NCI-H187 (cell line): ENCODE measurements around the gene MLLT10.
"Not testable (repeated sequence)": the region's sequence is repeated elsewhere in the genome, so short reads cannot be mapped to it uniquely, and the experiment has no call there.

Experiments
- DNase-seq, 2 experiments: peaks; one replicate each; lab custom pipeline; 2025; lab: John Stamatoyannopoulos, UW

Gene MLLT10

GRCh38 chr10:21700474-21700873 is 166.4 kb downstream of the MLLT10 start:
- no peak for DNase-seq

DNA sequence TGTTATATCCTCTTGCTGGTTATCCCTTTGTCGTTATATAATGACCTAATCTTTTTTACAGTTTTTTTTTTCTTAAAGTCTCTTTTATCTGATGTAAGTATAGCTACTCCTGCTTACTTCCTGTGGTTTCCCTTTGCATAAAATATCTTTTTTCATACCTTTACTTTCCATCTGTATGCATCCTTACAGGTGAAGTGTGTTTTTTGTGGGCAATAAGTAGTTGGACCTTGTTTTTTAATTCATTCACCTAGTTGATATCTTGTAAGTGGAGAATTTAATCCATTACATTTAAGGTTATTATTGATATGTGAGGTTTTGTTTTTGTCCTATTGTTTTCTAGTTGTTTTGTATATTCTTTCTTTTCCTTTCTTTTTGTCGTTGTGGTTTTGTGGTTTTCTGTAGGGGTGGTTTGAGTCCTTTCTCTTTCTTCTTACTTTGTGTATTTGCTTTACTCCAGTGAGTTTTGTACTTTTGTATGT is 168.6 kb downstream of the MLLT10 start:
- DNase-seq, result no peak

GRCh38 chr10:21705142-21705827 is 171.3 kb downstream of the MLLT10 start:
- no peak for DNase-seq

- no peak for DNase-seq
Measured at GRCh38 chr10:21705828-21706176, 171.8 kb downstream of the MLLT10 start.

DNA sequence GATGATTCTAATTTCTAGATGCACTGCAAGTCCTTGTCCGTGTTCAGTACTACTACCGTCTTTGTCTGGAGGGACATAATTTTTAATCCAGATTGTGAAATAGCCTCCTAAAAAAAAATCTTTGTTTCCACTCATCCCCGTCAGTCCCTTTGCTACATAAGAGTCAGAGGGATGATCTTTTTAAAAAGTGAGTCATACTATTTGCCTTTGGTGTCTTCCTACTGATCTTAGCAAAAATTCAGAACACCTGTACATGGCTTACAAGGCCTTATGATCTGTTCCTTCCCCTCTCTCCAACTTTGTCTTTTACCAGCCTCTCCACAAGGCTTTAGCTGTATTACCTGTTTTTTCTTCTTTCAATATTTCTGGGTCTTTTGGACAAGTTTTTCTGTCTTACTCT is 173.5 kb downstream of the MLLT10 start:
- no peak for DNase-seq

- DNase-seq, result no peak
Measured at GRCh38 chr10:21712975-21713374, 178.9 kb downstream of the MLLT10 start.

- no peak for DNase-seq
Measured at GRCh38 chr10:21715531-21716195, 181.6 kb downstream of the MLLT10 start.

- not testable (repeated sequence) for DNase-seq
Measured at GRCh38 chr10:21717437-21718054, 183.5 kb downstream of the MLLT10 start.

GRCh38 chr10:21719502-21719901 is 185.5 kb downstream of the MLLT10 start:
- DNase-seq, result no peak

DNA sequence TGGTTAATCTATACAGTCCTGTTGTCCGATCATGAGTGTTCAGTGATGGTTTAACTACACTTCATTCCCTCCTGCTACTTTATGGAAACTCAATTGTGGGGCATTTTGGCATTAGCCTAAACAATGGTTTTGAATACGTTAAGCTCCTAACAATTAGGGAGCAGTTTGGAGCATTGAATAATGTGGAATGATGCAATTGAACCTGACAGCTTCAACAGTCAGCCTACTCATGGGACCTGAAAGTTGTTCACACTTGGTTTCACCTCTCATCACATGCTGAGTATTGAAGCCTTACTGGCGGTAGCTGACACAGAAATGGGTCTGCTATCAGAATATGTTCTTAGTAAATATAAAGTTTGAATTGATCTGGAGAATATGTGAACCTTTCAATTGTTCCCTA is 186.1 kb downstream of the MLLT10 start:
- DNase-seq, result no peak

DNA sequence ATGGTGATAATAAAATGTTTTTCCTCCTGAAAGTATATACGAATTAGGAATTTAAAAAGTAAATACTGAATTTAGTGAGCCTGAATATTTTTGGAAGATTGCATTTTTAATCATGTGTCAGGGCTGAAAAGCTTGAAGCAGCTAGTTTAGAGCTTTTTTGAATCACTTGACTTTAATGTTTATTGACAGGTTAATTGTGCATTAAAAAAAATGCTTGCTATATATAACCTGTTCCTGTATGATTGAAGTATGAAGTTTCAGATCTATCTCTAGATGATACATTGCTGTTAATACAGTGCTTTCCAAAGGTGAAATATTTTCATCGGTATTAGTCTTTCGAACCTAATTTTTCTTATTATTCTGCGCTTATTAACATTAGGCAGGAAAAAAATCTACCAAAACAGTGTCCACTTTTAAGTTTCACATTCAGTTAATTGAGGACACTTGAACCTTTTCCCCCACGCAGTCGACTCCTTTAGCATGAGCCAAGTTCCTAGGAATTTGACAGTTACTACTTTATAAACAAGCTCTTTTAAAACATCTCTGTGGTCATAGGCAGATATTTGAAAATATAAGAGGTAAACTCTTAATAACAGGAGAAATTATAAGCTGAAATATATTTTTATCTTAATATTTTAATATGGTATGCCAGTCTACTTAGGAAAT is 187.1 kb downstream of the MLLT10 start:
- DNase-seq, result no peak

DNA sequence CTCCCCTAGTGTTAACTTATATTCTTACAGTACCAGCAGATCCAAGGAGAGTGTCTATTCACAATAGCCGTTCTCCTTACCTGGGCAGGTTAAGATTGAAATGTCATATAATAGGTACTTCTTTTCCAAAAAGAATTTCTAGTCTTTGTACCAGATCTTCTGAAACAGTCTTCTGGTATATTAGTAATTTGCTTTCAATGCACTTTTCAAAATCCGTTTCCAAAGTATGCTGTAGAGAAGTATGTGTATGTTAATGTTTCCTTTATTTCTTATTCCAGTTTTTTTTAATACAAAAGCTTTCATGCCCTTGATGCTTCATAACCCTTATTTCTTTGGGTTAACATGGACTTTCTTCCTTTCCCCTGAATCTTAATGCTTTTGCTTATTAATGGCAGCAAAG is 188.2 kb downstream of the MLLT10 start:
- DNase-seq, result no peak

- no peak for DNase-seq
Measured at GRCh38 chr10:21724020-21724589, 190.1 kb downstream of the MLLT10 start.

DNA sequence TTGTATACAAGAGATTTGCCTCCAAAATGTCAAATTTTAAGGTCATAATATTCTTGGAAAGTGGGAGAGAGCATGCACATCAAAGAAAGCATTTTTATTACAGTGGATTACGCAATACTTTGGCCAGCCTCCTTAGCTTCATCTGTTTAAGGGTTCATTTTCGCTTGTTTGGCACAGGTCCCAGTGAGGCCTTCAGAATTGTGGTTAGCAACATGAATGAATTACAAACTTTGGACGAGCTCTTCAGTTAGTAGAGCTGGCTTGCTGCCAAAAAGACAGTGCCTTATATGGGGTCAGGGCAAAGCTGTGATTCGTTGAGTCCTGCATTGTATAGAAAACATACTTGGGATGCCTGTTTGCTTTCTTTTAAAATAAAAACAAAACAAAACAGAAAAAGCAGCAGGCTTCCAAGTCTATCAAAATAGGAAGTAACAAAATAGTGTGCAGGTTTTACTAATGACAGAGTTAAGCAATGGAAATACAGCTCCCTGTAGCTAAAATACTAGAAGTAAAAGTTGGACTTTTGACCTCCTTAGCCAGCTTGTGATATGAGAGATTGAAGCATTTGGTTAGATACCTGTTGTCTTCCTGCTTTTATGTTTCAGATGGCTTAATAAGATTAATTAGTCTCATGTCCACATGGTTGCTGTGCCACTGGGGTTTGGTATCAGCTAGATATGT is 190.8 kb downstream of the MLLT10 start:
- peak; percentile 78 to 86 for DNase-seq

DNA sequence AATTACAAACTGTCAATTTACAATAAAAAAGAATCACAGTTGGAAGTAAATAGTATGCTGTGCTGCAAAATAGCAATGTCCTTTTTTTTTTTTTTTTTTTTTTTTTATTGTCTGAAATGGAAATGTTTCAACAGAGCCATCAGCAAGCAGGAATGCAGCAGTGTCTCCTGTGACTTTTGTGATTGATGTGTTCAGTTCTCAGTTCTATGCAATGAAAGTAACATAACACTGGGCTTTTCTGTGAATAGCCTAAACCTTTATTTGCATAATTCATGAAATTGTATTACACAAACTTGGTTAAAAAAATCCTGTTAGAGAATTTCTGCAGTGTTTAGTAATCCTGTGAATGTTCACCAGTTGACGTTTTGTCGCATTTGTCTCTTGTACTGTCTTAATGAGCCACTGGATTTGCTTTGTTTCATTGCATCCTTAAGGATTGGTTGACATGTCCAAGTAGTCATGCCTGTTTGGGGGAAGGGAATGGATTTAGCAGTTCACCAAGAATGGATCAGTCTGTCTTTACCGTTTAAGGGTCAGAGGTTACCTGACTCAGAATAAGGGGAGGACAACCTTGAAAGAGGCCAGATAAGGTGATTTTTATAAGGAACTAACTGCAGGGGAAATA is 192.7 kb downstream of the MLLT10 start:
- no peak for DNase-seq

DNA sequence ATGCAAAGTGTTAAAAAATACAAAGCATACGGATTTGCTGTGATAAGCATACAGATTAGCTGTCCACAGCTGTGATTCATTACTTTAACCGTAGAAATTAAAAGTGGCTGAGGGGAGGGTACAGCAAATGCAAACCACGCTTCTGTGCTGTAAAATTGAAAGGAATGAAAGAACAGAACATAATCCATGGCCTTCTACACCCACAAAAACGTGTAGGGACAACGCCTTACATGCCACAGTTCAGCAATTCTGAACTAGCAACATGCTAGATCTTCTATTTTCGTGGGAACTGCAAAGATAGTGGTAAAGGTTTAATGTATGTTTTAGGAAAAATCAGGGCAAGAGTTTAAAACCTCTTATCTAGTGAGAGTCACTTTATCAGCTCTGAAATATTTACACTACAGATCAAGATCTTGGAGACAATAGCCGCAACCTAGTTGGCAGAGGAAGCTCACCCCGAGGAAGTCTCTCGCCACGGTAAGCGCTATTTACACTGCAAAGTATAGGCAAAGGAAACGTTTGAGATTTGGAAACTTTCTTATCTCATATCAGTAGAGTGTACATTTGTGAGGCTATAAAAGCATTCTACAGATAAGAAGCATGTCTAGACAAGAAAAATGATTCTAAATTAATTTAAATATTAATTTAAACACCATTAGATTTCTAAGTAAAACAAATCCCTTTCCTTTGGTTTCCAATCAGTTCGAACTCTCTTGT is 193.6 kb downstream of the MLLT10 start:
- no peak for DNase-seq

DNA sequence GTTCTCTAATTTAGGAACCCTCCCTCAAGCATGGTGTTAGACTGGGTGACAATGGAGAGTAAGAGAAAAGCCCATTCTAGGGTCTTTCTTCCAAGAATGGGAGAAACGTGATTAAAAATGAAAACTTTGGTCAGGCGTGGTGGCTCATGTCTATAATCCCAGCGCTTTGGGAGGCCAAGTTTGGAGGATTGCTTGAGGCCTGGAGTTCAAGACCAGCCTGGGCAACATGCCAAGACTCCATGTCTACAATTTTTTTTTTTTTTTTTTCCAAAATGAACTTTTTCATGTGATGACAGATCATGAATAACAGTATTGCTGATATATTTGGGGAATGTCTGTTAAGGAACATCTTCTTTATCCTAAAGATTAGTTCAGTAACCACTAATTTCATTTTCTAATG is 194.6 kb downstream of the MLLT10 start:
- DNase-seq, result no peak

GRCh38 chr10:21732067-21732772 is 198.2 kb downstream of the MLLT10 start:
- no peak for DNase-seq

GRCh38 chr10:21733710-21734109 is 199.7 kb downstream of the MLLT10 start:
- no peak for DNase-seq

DNA sequence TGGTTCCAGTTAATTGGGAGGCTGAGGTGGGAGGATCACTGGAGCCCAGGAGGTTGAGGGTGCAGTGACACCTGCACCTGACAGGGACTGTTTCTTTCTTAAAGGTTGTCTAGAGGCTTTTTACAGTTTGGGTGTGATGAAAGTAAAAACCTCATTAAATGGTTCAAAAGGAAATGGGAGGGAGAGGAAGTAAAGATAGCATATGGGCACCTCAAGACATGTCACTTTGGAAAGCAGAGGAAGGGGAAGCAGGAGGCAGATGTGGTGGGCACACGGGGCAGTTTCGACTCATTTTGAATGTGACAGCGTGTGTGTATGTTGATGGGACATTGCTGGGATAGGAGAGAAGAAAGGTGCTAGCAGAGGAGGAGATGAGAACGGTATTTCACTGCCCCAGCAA is 203.1 kb downstream of the MLLT10 start:
- no peak for DNase-seq
